Activated T-helper 1 cell treated with anti-CD3 and anti-CD28 coated beads, Interleukin-2, amount 50 U/mL, for 16 hours (primary cell): ENCODE measurements around the gene EPHB1.

Experiments
- DNase-seq, 2 donors: peaks; one replicate each; pipeline ENCODE4 v3.0.0-alpha.2; 2020; ENCODE audit warnings: low read depth in 1 of 2, low spot score in 1 of 2

Gene EPHB1

DNA sequence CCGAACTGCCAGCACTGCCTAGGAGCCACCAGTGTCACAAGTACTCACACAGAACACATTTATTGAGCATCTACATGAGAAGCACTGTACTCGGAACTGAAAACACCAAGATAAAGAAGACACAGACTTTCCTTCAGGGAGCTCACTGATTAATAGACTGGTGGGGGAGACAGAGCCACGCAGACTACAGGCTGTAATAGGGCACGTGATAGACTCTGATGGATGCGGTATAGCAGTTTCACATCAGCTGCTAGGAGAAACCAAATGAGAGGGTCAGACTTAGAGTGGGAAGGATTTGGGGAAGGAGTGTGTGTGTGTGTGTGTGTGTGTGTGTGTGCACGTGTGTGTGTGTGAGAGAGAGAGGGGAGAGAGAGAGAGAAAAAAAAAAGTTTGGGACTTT is 12.1 kb downstream of the EPHB1 start:
- no peak for DNase-seq

DNA sequence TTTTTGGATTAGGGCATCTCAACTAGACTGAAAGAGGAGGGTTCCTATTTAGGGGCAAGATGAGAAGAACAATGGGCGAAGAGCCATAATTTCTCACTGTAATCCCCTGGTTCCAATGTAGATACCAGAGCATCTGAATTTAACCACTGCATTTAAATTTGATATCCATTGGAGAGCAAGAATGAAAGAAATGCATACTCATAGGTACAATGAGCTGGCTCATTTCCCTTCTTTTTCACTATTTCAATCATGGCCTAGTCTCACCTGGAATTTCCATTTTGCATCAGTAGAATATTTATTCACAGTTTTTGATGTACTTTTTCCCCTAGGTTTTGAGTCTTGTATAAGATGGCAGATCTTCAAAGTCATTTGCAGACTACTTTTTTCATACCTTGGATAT is 13.8 kb downstream of the EPHB1 start:
- no peak for DNase-seq

DNA sequence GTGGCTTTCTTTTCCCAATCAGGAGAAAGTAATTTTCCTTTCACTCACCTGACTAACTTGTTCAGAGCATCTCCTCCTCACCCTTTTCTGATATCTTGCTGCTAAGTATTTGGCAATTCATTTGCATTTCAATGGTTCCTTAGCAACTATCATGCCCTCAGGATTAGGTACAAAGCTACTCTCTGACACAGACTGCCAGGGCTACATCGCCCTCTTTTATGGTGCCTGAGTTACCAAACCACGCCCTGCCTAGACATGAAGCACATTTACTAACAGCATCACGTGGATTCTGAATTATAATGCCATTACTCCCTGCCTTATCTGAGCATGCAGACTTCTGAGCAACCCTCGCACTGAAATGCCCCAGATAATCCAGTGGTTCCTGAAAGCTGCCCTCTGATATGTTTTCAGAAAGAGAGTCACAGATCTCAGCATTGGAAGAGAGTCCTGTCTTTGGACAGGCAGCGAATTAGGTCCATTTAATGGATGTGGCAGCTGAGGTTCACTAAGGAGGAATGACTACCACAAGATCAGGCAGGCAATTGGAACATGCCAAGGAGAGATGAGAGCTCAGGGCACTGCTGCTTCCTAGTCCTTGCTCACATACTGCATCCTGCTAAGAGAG is 14.5 kb downstream of the EPHB1 start:
- no peak for DNase-seq

DNA sequence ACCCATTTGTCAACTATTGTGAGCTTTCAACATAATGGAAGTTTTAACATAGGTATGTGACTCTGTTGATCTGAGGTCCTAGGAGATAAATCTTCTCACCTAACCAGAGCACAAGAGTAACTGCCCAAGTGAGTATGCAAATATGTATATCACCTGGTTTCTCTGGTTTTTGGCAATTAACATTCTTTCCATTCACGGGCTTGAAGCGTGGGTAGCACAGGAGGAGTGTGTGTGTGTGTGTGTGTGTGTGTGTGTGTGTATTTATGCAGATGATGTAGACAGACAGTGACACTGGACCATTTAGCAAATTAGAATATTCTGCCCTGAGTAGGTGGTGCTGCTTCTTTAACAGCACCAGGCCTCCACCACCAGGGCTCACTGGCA is 15.0 kb downstream of the EPHB1 start:
- DNase-seq: no peak

DNA sequence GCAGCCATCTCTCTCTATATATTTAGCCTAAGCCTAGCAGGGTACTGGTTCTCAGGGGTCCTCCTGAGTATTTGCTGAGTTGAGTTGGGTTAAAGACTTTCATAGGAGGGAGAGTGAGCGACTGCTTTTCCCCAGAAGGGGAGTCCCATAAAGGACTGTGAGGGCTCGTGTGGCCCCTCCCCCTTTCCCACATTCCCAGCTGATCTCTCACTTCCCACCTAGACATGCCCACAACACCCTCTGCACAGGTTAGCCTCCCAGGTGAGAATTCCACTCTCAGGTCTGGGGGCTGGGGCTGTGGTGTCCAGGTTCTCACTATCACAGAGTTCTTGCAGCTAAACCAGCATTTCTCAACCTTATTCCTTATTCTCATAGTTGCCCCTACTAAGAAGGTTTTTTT is 15.8 kb downstream of the EPHB1 start:
- DNase-seq: no peak

DNA sequence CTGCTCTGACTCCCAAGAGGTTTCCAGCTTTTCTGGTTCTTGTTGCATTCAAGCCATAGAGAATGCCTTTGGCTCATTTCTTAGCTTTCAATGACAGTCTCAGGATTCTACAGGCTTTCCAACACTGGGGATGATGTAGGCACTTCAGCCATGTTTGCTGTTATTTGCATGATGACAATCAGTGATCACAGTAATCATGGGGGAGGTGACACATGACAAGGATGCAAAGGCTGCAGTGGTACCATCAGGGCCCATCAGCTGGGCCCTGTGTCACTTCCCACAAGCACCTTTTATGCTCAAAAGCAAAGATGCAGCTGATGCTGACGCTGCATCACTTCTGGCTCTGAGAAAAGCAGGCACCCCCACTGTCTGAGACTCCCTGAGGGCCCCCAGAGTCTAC is 18.6 kb downstream of the EPHB1 start:
- DNase-seq: no peak

DNA sequence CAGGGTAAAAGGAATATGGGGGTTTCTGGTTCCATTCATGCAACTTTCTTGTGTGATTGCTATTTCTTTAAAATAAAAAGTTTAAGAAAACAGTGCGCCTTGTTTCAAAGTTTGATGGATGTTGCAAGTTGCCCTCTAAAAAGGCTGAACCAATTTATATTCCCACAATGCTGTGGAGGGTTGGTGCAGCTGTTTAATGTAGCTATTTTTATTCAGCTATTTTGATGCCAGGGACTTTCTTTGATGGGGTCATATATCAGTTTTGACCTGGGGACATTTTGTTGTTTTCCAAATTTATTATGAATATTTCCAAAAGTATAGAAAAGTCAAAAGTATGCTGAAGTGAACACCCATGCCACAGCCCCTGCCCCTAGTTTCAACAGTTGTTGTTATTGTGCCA is 20.5 kb downstream of the EPHB1 start:
- DNase-seq: no peak

DNA sequence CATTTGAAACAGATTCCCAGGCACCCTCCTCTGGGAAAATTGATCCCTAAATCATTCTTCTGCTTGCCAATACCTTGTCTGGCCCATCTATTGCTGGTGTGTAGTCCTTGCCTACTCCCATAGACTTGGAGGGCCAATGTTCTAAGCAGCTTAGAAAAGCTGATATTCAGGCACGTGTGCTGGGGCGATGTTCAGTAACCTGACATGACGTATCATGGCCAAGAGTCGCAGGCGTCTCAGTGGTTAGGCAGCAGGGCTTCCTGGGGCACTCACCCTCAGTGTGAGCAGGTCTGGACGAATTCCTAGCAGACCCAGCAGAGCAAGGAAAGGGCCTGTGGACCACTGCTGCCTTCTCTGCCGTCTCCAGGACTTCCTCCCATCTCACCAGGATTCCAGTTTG is 21.6 kb downstream of the EPHB1 start:
- no peak for DNase-seq

DNA sequence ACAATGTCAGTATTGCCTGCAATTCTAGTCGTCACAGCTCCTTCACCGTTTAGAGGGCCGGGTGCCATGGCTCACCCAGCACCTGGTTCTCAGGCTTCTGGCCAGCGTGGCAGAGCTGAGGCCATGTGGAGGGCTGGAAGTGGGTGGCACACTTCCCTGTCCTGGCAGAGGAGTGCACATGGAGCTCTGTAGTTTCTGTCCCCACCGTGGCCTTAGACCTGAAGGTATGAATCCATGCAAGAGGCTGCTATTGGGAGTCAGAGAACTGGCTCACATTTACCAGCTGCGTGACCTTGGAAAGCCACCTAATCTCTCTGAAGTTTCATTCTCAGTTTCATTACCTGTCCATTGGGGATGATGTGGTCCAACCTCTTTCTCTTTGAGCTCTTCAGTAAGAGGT is 22.2 kb downstream of the EPHB1 start:
- no peak for DNase-seq

DNA sequence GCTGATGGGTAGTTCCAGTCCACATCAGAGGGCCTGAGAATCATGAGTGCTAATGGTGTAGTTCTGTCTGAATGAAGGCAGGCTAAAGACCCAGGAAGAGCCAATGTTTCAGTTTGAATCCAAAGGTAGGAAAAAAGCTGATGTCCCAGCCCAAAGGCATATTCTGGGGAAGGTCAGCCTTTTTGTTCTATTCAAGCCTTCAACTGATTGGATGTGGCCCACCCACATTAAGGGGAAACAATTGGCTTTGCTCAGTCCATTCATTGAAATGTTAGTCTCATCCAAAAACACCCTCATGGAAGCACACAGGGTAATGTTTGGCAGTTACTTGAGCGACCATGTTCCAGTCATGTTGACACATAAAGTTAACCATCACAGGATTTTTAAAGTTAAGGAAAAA is 25.9 kb downstream of the EPHB1 start:
- DNase-seq: no peak

DNA sequence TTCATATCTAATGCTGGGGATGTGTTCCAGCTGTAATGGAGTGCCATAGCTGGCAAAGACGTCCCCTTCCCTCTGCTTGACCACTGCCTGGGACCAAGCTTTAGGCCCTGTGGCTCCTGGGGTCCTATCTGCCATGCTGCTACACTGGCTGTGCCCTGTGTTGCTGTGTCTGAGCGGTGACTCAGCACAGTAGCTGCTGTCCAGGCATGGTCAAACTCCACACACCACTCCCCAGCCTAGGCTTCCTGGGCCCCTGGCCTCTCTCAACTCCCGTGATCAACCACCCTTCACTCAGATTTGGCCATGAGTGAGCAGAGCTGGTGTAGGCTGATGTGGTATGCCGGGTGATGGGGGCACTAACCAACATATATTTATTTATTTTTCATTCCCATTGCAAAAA is 27.0 kb downstream of the EPHB1 start:
- DNase-seq: no peak

DNA sequence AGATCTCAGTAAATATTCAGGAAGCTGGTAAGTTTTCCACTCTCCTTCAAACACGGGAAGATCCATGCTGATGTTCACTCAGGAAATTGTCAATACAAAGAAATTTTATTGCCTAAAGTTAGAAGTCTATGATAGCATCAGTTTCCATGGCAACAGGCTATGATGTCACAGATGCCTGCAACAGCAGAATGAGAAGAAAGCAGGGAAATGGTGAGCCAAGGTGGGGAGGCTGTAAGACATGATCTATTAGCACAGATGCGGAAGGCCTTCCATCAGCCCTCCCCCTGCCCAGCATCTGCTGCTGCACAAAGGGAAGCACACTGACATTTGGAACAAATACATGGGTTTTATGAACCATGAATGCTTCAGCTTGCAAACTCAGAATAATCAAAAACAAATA is 28.6 kb downstream of the EPHB1 start:
- DNase-seq: no peak

DNA sequence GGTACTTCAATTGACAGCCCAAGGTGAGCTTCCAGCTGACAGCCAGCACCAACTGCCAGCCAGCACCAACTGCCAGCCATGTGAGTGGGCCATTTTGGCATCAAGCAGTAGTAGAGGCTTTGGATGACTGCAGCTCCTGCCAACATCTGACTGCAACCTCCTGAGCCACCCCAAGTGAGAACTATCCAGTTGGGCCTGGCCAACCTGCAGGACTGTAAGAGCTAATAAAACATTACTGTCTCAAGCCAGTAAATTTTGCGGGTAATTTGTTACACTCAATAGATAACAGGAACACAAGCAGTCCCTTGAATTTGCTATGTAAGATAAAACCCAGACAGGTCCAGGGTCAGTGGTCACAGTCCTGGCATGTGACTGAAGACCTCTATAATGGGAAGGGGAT is 29.7 kb downstream of the EPHB1 start:
- no peak for DNase-seq

DNA sequence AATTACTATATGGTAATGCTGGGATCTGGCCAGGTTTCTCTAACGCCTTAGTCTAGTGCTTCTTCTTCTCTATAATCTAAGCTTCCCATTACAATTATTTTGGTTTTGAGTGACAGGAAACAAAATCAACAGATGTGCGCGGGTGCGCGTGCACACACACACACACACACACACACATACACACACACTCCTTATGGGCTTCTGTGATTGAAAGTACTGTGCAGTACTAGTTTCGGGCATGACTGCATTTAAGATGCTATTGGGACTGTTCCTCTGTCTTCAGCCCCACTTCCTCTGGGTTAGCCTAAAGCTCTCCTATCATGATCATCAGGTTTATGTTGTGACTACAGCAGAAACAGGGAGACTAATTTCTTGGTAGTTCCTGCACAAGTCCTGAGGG is 32.2 kb downstream of the EPHB1 start:
- DNase-seq: no peak

DNA sequence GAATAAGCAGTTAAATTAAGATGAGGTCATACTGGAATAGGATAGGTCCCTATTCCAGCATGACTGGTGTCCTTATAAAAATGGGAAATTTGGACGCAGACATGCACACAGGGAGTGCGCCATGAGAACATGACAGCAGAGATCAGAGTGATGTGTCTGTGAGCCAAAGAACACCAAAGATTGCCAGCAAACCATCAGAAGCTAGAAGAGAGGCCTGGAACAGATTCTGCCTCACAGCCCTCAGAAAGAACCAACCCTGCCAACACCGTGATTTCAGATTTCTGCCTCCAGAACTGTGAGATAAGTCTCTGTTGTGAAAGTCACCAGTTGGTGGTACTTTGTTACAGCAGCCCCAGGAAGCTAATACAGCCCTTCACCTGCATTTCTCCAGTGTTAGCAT is 34.7 kb downstream of the EPHB1 start:
- no peak for DNase-seq

DNA sequence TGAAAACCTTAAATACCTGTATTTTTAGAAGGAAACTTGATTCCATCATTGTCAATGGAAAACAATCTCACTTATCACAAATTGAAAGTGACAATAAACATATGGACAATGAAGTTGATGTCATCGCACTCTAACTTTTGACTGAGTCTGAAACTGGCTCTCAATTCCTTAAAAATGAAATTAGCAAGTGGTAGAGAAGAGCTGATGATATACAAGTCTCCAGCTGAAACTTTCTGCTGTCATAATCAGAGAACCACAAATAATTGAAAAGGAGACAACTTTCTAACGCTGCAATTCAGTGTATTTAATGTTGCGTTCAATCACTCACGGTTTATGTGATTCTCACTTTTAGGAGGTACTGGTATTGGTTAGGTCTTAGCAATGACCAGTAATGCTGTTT is 37.5 kb downstream of the EPHB1 start:
- DNase-seq: no peak

DNA sequence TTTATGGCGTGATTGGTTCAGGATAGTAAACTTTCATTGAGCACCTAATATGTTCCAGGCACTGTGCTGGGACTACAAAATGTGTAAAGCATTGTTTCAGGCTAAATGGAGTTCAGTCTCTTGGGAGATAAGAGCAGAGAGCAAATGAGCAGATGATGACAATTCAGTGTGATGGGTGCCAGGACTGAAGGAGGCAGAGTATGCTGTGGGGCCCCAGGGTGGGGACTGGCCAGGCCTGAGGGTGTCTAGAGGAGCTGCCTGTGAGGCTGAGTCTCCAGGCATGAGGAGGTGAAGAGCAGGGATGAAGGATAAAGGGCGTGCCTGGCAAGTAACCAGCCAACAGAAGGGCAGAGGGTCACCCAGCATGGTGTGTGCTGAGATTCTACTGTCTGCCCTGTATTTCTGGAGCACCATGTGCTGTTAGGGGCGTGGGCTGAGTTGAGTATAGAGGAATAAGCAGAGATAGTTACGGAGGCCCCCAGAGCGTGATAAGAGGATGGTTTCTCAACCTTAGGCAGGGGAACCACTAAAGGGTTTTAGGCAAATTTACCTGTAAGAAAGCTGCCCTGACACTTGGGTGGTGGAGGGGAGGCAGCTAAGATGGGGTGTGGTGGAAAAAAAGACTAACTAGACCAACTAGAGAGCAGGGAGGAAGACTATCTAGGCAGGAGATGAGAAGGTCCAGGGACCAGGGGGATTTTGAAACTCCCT is 38.5 kb downstream of the EPHB1 start:
- no peak for DNase-seq

DNA sequence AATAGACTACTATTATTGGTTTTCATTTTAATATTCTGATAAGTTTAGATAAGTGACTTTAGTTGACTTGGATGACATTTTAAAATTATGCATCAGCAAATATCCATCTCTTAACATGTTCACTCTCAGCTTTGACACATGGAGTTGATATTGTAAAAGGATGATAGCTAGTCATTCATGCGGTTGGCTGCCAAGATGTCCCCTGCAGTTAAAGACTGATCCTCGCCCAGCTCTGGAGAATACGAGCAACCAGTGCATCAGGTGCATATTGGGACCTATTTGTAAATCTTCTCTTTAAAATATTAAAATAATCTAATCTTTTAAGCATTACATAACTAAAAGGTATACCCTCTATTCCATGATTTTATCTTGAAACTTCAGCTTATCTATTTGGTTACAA is 41.9 kb downstream of the EPHB1 start:
- no peak for DNase-seq

DNA sequence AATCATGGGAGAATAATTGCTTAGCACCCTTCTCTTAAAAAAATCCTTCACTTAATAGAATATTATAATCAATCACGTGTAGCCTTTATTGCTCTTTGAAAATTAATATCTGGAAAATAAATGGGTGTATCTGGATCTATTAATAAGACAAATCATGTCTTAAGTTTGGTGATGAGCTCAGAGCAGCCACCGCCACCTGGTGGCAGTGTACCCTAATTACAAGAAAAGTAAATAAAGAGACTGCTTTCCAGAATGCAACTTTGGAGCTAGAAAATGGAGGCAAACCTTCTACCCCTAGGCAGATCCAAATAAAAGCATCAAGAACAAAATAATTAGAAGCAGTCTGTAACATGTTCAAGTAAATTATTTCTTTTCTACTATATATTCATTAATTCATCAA is 43.5 kb downstream of the EPHB1 start:
- no peak for DNase-seq

DNA sequence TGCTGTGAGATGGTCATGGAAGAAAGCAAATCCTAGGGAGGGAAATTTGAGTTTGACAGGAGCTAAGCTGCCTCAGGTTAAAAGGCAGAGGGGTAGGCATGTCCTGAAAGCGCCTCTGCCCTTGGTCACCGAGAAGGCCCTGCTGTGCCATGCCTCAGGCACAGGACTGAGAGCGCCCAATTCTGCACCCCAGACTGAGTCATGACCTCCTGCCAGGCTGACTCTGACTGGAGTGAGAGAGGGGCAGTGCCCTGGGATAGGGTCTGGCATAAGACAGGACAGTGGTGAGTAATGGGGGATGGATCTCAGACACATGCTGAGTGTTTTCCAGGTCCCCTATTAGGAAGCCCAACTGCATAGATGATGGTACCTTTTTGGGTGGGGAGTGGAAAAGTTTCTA is 44.4 kb downstream of the EPHB1 start:
- no peak for DNase-seq

DNA sequence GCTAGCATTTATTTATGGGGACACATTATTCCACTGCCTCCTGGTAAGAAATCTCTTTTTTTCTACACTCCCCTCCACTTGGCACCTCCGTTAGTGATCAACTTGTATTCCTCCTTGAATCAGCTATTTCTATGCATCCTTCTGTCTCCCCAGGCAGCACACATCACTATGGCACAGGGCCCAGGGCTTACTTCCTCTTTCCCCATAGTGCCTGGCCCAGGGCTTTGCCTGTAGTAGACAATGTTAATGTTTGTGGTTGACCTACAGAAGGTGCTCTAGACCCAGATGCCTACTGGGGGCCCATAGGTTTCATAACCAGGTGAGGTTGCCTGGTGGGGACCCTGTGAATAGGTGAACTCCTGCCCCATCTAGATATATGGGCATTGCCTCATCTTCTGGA is 44.9 kb downstream of the EPHB1 start:
- DNase-seq: no peak

DNA sequence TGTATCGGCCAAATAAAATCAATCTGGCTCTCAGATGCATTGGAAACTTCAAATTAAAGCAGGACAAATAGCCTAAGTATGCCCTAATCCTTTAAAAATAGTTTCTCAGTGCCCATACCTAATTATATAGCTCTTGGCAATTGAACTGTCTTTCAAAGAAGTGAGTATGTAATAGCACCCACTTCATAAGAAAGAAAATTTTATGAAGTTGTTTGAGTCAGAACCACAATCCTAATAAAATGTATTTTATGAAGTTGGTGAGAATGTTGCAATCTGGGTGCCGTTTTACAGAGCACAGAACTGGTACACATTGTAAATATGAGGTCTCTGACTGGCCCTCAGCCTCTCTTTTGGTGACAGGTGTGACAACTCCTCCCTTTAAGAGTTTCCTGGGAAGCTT is 45.4 kb downstream of the EPHB1 start:
- no peak for DNase-seq

DNA sequence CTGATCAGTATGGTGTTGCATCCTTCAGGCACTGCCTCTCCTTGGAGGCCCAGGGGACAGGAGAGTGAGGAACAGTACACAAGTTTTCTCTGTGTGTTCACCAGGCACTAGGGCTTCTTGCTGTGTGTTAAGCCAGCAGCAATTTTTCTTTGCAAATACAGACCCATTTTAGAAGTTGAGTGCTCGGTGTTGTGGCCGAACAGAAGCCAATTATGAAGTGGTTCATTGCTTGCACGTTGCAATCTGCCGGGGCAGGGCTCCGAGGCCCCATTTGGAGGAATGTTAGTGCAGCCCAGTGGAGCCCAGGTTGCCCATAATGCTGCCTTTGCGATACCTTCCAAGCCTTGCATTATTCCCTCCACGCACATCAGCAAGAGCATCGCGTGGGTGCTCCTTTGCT is 51.0 kb downstream of the EPHB1 start:
- DNase-seq: no peak
